Hepatocyte (in vitro differentiated cells): ENCODE measurements around the gene ADPGK. TPM values are rescaled to one million over a fixed set of nuclear protein-coding genes. Genes with fewer than 3 reads are reported as not detected.

Experiments
- DNase-seq: peaks from one replicate; pipeline ENCODE4 v3.0.0-alpha.2; 2016; ENCODE audit warnings: low spot score
- H2AFZ ChIP-seq: fragments of 200-600 bp; sonication (generic); 2 replicates; pipeline ENCODE4 v1.6.0; 2016; ENCODE audit warnings: antibody characterized with exemption, mild to moderate bottlenecking
- H3K27ac ChIP-seq: fragments of 200-600 bp; sonication (generic); 2 replicates; pipeline ENCODE4 v1.5.1; 2016; ENCODE audit warnings: mild to moderate bottlenecking
- H3K27me3 ChIP-seq: fragments of 200-600 bp; sonication (generic); 2 replicates; pipeline ENCODE4 v1.6.1; 2016
- H3K36me3 ChIP-seq: fragments of 200-600 bp; sonication (generic); replicated peaks from 2 replicates; pipeline ENCODE4 v1.5.1; 2016; ENCODE audit warnings: low read depth; ENCODE audit not compliant: insufficient read depth
- H3K4me1 ChIP-seq: fragments of 200-600 bp; sonication (generic); 2 replicates; pipeline ENCODE4 v1.5.1; 2016; ENCODE audit warnings: mild to moderate bottlenecking, moderate library complexity; ENCODE audit not compliant: insufficient read depth
- H3K4me2 ChIP-seq: fragments of 200-600 bp; sonication (generic); 2 replicates; pipeline ENCODE4 v1.6.0; 2016
- H3K4me3 ChIP-seq: fragments of 200-600 bp; sonication (generic); 2 replicates; pipeline ENCODE4 v1.5.1; 2016; ENCODE audit warnings: mild to moderate bottlenecking
- H3K79me2 ChIP-seq: fragments of 200-600 bp; sonication (generic); 2 replicates; pipeline ENCODE4 v1.6.0; 2017; ENCODE audit warnings: mild to moderate bottlenecking
- H3K9me2 ChIP-seq: fragments of 200-600 bp; sonication (generic); replicated peaks from 2 replicates; pipeline ENCODE4 v1.6.0; 2017; ENCODE audit warnings: mild to moderate bottlenecking; ENCODE audit not compliant: insufficient read depth
- H3K9me3 ChIP-seq: fragments of 200-600 bp; sonication (generic); 2 replicates; pipeline ENCODE4 v1.5.1; 2016; ENCODE audit warnings: low read depth, mild to moderate bottlenecking
- H4K20me1 ChIP-seq: fragments of 200-600 bp; sonication (generic); 2 replicates; pipeline ENCODE4 v1.6.0; 2016; ENCODE audit warnings: mild to moderate bottlenecking; ENCODE audit not compliant: insufficient read depth, poor library complexity, severe bottlenecking
- EZH2 ChIP-seq: fragments of 200-600 bp; sonication (generic); IDR thresholded peaks from 2 replicates; pipeline ENCODE4 v1.6.1; 2016; ENCODE audit warnings: antibody characterized with exemption, mild to moderate bottlenecking, borderline replicate concordance
- EZH2phosphoT487 ChIP-seq: fragments of 200-600 bp; sonication (generic); IDR thresholded peaks from one replicate; pipeline ENCODE4 v1.6.1; 2018; ENCODE audit warnings: antibody characterized with exemption, mild to moderate bottlenecking, low read depth, moderate library complexity; ENCODE audit not compliant: unreplicated experiment, severe bottlenecking
- WGBS: methylation state at CpG from one replicate; pipeline ENCODE4 v1.1.6; 2016; ENCODE audit warnings: low lambda C conversion rate; ENCODE audit errors: missing lambda C conversion rate; 5-methylcytosine and 5-hydroxymethylcytosine counted together
- polyA plus RNA-seq: library from polyadenylated mRNA; unstranded; fragments of >200 nt; fragmentation: Nextera tagmentation; extraction: Ambion mirVana; gene quantifications from 2 replicates; pipeline ENCODE4 v1.2.1, GENCODE V29; 2016
- total RNA-seq: library from RNA; depleted of rRNA; stranded (reverse); fragments of >200 nt; gene quantifications from 2 replicates; pipeline ENCODE4 v1.2.3, GENCODE V29; 2014
- TF ChIP-seq, protein P1 (sequence below): fragments of 200-600 bp; sonication (generic); IDR thresholded peaks from 2 replicates; pipeline ENCODE4 v1.5.1; 2016; ENCODE audit warnings: antibody characterized with exemption, mild to moderate bottlenecking; ENCODE audit not compliant: poor library complexity

ADPGK gene
- total and polyA plus RNA-seq, 2 experiments from 2014 or later: 59.2 to 67.3 TPM

DNA sequence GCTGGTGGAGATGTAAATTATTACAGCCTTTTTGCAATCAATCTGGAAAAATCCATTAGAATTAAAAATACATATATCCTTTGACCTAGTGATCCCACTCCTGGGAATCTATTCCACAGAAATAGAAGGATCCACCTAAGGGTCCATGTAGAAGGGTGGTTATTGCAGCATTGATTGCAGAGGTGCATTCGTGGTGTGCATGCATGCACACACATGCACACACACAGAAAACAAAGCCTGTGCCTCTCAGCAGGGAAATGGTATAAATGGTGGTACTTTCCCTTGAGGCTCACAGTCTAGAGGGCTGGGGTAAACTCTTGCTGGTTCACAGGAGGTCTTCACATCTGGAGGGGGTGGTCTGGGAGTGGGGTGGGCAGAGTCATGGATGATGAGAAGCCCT, 19.4 kb upstream of the ADPGK start:
- TF ChIP-seq, protein P1, sequence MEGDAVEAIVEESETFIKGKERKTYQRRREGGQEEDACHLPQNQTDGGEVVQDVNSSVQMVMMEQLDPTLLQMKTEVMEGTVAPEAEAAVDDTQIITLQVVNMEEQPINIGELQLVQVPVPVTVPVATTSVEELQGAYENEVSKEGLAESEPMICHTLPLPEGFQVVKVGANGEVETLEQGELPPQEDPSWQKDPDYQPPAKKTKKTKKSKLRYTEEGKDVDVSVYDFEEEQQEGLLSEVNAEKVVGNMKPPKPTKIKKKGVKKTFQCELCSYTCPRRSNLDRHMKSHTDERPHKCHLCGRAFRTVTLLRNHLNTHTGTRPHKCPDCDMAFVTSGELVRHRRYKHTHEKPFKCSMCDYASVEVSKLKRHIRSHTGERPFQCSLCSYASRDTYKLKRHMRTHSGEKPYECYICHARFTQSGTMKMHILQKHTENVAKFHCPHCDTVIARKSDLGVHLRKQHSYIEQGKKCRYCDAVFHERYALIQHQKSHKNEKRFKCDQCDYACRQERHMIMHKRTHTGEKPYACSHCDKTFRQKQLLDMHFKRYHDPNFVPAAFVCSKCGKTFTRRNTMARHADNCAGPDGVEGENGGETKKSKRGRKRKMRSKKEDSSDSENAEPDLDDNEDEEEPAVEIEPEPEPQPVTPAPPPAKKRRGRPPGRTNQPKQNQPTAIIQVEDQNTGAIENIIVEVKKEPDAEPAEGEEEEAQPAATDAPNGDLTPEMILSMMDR: no peak
- no peak for TF ChIP-seq EZH2
- TF ChIP-seq EZH2phosphoT487: no peak
- WGBS: 71% methylated on average over 1 of the region's 1 CpG

DNA sequence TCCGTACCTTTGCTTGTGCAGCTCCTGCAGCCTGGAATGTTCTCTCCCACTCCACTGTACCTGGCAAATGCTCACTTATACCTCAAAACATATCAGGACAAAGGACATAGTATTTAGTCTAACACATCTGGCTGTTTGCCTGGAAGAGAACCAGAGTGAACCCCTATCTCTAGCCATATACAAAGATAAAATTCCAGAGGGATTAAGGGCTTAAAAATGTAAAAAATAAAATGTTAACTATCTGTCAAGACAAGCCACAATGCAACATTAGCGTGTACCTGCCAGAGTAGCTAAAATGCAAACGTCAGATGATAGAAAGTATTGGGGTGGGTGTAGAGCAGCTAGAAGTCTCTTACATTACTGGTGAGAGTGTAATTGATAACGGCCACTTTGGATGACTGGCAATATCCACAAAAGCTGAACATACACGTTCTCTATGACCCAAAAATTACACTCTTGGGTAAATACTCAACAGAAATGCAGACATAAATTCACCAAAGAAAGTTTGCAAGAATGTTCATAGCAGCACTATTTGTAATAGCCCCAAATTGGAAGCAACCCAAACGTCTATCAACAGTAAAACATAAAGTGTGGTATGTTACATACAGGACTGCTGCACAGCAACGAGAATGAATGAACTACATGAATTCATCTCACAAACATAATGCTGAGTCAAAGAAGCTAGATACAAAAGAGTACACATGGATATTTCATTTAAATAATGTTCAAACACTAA, 18.2 kb upstream of the ADPGK start:
- TF ChIP-seq, protein P1: no peak
- TF ChIP-seq EZH2phosphoT487: no peak
- TF ChIP-seq EZH2: no peak
- no peaks in the 10 kb centered on the region for H3K9me3 ChIP-seq
- no peak overlapping the region for H2AFZ ChIP-seq
- no peaks in the 10 kb centered on the region for H3K9me2 ChIP-seq
- peaks cover 14% of the 10 kb centered on the region for H3K4me1 ChIP-seq
- H3K27me3 ChIP-seq: no peaks in the 10 kb centered on the region
- no peaks in the 10 kb centered on the region for H4K20me1 ChIP-seq
- 52% methylated on average over 7 of the region's 7 CpGs for WGBS
- no peaks in the 10 kb centered on the region for H3K36me3 ChIP-seq
- no peaks in the 10 kb centered on the region for H3K79me2 ChIP-seq
- no peak overlapping the region for H3K4me2 ChIP-seq
- H3K27ac ChIP-seq: no peak overlapping the region
- H3K4me3 ChIP-seq: no peak overlapping the region
- no peak for DNase-seq

More for the DNA sequence above, 19.4 kb upstream of the ADPGK start:
- Histone ChIP-seq H3K9me3 (no peaks in the 10 kb centered on the region), H3K9me2 (no peaks in the 10 kb centered on the region), H4K20me1 (no peaks in the 10 kb centered on the region), H3K4me3 (no peak overlapping the region), H3K4me2 (no peak overlapping the region), H3K79me2 (no peaks in the 10 kb centered on the region), H3K36me3 (no peaks in the 10 kb centered on the region), H3K27me3 (no peaks in the 10 kb centered on the region), H2AFZ (no peak overlapping the region), H3K4me1 (peaks cover 14% of the 10 kb centered on the region), H3K27ac (no peak overlapping the region)
- DNase-seq: no peak

DNA sequence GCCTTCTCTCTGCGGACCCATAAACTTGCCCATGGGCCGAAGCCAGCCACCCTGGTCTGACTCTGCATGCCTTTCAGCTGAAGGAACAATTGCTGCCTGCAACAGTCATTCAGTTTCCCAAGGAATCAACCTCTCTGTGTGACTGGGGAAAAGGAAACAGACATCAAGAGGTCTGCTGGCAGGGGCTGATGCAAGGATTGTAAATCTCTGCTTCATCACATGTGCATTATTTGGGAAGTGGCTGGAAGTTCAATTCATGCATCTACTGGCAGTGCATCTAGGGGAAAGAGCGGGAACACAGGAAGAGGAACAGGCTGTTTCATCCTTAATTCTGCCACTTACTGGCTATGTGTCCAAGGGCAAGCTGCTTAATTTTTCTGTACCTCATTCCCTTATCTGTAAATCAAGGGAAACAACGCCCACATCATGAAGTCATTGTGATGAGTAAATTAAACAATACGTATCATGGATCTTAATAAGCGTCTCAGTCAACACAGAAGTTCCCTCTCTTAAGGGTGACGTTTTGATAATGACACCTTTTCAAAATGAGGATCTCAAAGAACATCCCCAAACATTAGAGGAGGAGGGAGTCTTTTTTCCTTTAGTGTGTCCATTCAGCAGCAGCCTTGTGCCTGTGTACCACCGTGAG, 17.4 kb upstream of the ADPGK start:
- Histone ChIP-seq H4K20me1 (no peaks in the 10 kb centered on the region), H3K79me2 (no peaks in the 10 kb centered on the region), H3K9me3 (no peaks in the 10 kb centered on the region), H3K4me1 (peaks cover 14% of the 10 kb centered on the region), H3K27ac (no peak overlapping the region), H3K36me3 (no peaks in the 10 kb centered on the region), H3K4me3 (no peak overlapping the region), H3K27me3 (no peaks in the 10 kb centered on the region), H3K4me2 (no peak overlapping the region), H2AFZ (no peak overlapping the region), H3K9me2 (no peaks in the 10 kb centered on the region)
- 73% methylated on average over 8 of the region's 8 CpGs for whole genome bisulfite sequencing
- DNase-seq: no peak
- TF ChIP-seq EZH2phosphoT487 (no peak), EZH2 (no peak)
- TF ChIP-seq, protein P1: no peak
